ENCODE results near the gene CNGA4.
"Not testable (repeated sequence)": the region's sequence is repeated elsewhere in the genome, so short reads cannot be mapped to it uniquely, and the experiment has no call there.

CNGA4 gene

DNA sequence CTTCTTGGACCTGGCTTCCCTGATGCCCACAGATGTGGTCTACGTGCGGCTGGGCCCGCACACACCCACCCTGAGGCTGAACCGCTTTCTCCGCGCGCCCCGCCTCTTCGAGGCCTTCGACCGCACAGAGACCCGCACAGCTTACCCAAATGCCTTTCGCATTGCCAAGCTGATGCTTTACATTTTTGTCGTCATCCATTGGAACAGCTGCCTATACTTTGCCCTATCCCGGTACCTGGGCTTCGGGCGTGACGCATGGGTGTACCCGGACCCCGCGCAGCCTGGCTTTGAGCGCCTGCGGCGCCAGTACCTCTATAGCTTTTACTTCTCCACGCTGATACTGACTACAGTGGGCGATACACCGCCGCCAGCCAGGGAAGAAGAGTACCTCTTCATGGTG is 1.2 kb downstream of the CNGA4 start:
- Histone ChIP-seq H3K9ac (ENCODE audit: low read depth in 1 of 2, low read length in 2 of 2) (no peak overlapping the region), H3K4me1 (ENCODE audit: control insufficient read depth in 1 of 2, insufficient read depth in 2 of 2, low read length in 2 of 2) (no peaks in the 10 kb centered on the region), H3K4me3 (ENCODE audit: low read depth in 1 of 2, low read length in 2 of 2) (no peak overlapping the region), H3K36me3 (ENCODE audit: control insufficient read depth in 1 of 2, insufficient read depth in 2 of 2, low read length in 2 of 2) (no peaks in the 10 kb centered on the region), H3K27ac (ENCODE audit: low read depth, low read length) (no peak overlapping the region), H3K27me3 (ENCODE audit: control insufficient read depth in 1 of 2, insufficient read depth in 2 of 2, low read length in 2 of 2) (no peaks in the 10 kb centered on the region), H3K9me3 (ENCODE audit: control insufficient read depth in 1 of 2, low read length in 2 of 2) (no peaks in the 10 kb centered on the region)

DNA sequence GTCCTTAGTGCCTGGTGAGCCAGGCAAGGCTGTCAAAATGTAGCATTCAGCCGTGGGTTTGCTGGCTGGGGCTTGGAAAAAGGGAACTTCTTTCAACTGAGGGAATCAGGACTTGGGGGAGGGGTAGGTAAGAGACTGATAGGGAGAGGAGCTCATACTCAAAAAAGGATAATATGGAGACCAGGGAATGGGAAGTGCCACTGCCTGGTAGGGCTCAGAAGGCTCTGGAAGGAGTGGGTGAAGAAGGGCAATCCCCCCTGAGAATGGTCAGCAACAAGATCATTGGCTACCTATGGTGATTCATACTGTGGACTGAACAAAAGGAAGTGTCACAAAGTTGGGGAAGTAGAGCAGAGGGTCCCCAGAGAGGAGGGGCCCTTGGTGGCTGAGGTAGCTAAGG is 1.9 kb downstream of the CNGA4 start:
- no peak overlapping the region for H3K27ac ChIP-seq (ENCODE audit: low read depth, low read length)
- no peaks in the 10 kb centered on the region for H3K4me1 ChIP-seq (ENCODE audit: control insufficient read depth in 1 of 2, insufficient read depth in 2 of 2, low read length in 2 of 2)
- H3K4me3 ChIP-seq (ENCODE audit: low read depth in 1 of 2, low read length in 2 of 2) = no peak overlapping the region

DNA sequence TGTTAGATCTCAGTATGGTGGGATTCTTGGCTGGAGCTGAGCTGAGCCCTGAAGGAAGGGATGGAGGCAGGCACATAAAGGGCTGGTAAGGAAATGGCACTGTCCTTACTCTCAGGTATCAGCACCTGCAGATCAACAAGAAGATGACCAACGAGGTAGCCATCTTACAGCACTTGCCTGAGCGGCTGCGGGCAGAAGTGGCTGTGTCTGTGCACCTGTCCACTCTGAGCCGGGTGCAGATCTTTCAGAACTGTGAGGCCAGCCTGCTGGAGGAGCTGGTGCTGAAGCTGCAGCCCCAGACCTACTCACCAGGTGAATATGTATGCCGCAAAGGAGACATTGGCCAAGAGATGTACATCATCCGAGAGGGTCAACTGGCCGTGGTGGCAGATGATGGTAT is 2.4 kb downstream of the CNGA4 start:
- H3K4me1 ChIP-seq (ENCODE audit: control insufficient read depth in 1 of 2, insufficient read depth in 2 of 2, low read length in 2 of 2) = no peaks in the 10 kb centered on the region
- no peaks in the 10 kb centered on the region for H3K36me3 ChIP-seq (ENCODE audit: control insufficient read depth in 1 of 2, insufficient read depth in 2 of 2, low read length in 2 of 2)
- H3K9ac ChIP-seq (ENCODE audit: low read depth in 1 of 2, low read length in 2 of 2) = no peak overlapping the region
- H3K4me3 ChIP-seq (ENCODE audit: low read depth in 1 of 2, low read length in 2 of 2) = no peak overlapping the region
- no peak overlapping the region for H3K27ac ChIP-seq (ENCODE audit: low read depth, low read length)
- H3K27me3 ChIP-seq (ENCODE audit: control insufficient read depth in 1 of 2, insufficient read depth in 2 of 2, low read length in 2 of 2) = no peaks in the 10 kb centered on the region
- no peaks in the 10 kb centered on the region for H3K9me3 ChIP-seq (ENCODE audit: control insufficient read depth in 1 of 2, low read length in 2 of 2)

More for the DNA sequence above, 1.9 kb downstream of the CNGA4 start:
- no peaks in the 10 kb centered on the region for H3K36me3 ChIP-seq (ENCODE audit: control insufficient read depth in 1 of 2, insufficient read depth in 2 of 2, low read length in 2 of 2)
- H3K9ac ChIP-seq (ENCODE audit: low read depth in 1 of 2, low read length in 2 of 2) = no peak overlapping the region
- H3K9me3 ChIP-seq (ENCODE audit: control insufficient read depth in 1 of 2, low read length in 2 of 2) = no peaks in the 10 kb centered on the region
- H3K27me3 ChIP-seq (ENCODE audit: control insufficient read depth in 1 of 2, insufficient read depth in 2 of 2, low read length in 2 of 2) = no peaks in the 10 kb centered on the region

DNA sequence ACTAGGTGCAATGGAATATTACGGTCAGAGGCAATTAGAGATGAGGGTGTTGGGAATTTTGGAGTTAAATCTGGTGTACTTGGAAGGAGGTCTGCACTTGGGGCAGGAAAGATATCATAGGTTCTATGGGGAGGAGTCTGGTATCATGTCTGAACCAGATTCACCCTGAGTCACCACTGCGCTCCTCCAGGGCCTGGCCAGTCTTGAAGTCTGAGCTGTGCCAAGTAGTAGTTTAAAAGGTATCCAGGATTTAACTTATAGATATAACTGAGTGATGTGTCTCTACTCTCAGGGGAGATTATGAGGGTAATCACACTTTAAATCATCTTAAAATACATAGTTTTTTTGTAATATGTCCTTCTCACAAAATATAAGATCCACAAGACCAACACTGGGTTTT is 6.6 kb downstream of the CNGA4 start:
- H3K36me3 ChIP-seq (ENCODE audit: control insufficient read depth in 1 of 2, insufficient read depth in 2 of 2, low read length in 2 of 2) = no peaks in the 10 kb centered on the region
- no peak overlapping the region for H3K9ac ChIP-seq (ENCODE audit: low read depth in 1 of 2, low read length in 2 of 2)
- H3K9me3 ChIP-seq (ENCODE audit: control insufficient read depth in 1 of 2, low read length in 2 of 2) = no peaks in the 10 kb centered on the region
- no peak overlapping the region for H3K27ac ChIP-seq (ENCODE audit: low read depth, low read length)
- no peak overlapping the region for H3K4me3 ChIP-seq (ENCODE audit: low read depth in 1 of 2, low read length in 2 of 2)
- H3K27me3 ChIP-seq (ENCODE audit: control insufficient read depth in 1 of 2, insufficient read depth in 2 of 2, low read length in 2 of 2) = no peaks in the 10 kb centered on the region
- H3K4me1 ChIP-seq (ENCODE audit: control insufficient read depth in 1 of 2, insufficient read depth in 2 of 2, low read length in 2 of 2) = peaks cover 0 to 9% of the 10 kb centered on the region in 2 donors

DNA sequence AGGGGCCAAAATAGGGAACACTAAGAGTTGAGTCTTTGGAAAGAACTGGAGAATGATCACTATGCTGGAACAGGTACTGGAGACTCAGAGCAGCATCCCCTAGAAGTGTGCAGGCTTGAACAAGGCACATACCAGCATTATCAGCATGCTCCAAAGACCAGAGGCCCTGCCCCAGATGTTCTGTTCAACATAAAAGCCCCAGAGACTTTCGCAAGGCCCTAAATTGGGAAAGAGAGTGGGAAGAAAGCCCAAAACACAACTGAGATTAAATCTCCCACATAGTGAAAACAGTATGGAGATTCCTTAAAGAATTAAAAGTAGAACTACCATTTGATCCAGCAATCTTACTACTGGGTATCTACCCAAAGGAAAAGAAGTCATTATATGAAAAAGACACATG is 9.4 kb downstream of the CNGA4 start:
- Histone ChIP-seq H3K27me3 (ENCODE audit: control insufficient read depth in 1 of 2, insufficient read depth in 2 of 2, low read length in 2 of 2) (no peaks in the 10 kb centered on the region), H3K9me3 (ENCODE audit: control insufficient read depth in 1 of 2, low read length in 2 of 2) (no peaks in the 10 kb centered on the region), H3K4me1 (ENCODE audit: control insufficient read depth in 1 of 2, insufficient read depth in 2 of 2, low read length in 2 of 2) (peaks cover 20 to 22% of the 10 kb centered on the region in 2 donors), H3K9ac (ENCODE audit: low read depth in 1 of 2, low read length in 2 of 2) (no peak overlapping the region), H3K36me3 (ENCODE audit: control insufficient read depth in 1 of 2, insufficient read depth in 2 of 2, low read length in 2 of 2) (no peaks in the 10 kb centered on the region), H3K27ac (ENCODE audit: low read depth, low read length) (no peak overlapping the region), H3K4me3 (ENCODE audit: low read depth in 1 of 2, low read length in 2 of 2) (no peak overlapping the region)

DNA sequence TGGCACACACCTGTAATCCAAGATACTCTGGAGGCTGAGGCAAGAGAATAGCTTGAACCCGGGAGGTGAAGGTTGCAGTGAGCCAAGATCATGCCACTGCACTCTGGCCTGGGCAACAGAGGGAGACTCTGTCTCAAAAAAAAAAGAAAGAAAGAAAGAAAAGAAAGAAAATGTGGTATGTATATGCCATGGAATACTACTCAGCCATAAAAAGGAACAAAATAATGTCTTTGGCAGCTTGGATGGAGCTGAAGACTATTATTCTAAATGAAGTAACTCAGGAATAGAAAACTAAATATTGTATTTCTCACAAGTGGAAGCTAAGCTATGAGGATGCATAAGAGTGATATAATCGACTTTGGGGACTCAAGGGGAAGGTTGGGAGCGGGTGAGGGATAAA is 10.0 kb downstream of the CNGA4 start:
- H3K9me3 ChIP-seq (ENCODE audit: control insufficient read depth in 1 of 2, low read length in 2 of 2) = not testable (repeated sequence)
- H3K4me1 ChIP-seq (ENCODE audit: control insufficient read depth in 1 of 2, insufficient read depth in 2 of 2, low read length in 2 of 2) = peaks cover 22% of the 10 kb centered on the region in 2 donors

DNA sequence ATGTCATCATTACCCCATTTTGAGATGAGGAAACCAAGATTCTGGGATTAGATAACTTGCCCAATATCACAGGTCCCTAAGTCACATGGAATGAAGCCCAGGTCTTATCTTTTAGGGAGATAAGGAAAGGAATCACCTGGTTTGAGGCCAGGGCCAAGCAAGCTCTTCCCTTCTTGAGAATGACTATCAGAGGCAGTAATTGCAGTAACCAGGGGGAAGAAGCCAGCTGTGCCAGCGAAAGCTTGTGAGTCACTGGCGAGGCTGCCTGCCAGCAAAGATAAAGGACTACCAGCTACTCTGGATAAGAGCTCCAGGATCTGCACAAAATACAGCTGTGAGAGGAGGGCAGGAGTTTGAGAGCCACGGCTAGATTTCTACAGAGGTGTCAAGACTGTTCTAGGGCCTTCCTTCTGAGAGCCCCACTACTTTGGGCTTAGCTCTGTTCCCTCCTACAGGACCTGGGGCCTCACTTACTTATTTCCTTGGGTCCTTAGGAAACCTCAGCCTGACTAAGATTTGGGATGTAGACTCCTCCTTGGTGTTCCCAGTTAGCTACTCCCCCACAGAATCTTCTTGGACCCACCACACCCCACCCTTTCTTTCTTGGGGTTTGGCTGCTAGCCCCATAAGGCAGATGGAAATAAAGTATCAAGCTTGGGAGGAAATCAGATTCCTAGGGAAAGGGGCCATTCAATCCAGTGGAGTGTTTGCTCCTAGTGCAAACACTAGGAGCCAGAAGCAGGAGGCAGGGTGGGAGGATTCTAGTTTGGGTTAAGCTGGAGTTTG is 11.1 kb downstream of the CNGA4 start:
- no peak overlapping the region for H3K4me3 ChIP-seq (ENCODE audit: low read depth in 1 of 2, low read length in 2 of 2)
- H3K9ac ChIP-seq (ENCODE audit: low read depth in 1 of 2, low read length in 2 of 2) = no peak overlapping the region
- H3K27ac ChIP-seq (ENCODE audit: low read depth, low read length) = no peak overlapping the region

More for the DNA sequence above, 10.0 kb downstream of the CNGA4 start:
- not testable (repeated sequence) for H3K27me3 ChIP-seq (ENCODE audit: control insufficient read depth in 1 of 2, insufficient read depth in 2 of 2, low read length in 2 of 2); H3K9ac ChIP-seq (ENCODE audit: low read depth in 1 of 2, low read length in 2 of 2); H3K4me3 ChIP-seq (ENCODE audit: low read depth in 1 of 2, low read length in 2 of 2); H3K36me3 ChIP-seq (ENCODE audit: control insufficient read depth in 1 of 2, insufficient read depth in 2 of 2, low read length in 2 of 2); H3K27ac ChIP-seq (ENCODE audit: low read depth, low read length)

DNA sequence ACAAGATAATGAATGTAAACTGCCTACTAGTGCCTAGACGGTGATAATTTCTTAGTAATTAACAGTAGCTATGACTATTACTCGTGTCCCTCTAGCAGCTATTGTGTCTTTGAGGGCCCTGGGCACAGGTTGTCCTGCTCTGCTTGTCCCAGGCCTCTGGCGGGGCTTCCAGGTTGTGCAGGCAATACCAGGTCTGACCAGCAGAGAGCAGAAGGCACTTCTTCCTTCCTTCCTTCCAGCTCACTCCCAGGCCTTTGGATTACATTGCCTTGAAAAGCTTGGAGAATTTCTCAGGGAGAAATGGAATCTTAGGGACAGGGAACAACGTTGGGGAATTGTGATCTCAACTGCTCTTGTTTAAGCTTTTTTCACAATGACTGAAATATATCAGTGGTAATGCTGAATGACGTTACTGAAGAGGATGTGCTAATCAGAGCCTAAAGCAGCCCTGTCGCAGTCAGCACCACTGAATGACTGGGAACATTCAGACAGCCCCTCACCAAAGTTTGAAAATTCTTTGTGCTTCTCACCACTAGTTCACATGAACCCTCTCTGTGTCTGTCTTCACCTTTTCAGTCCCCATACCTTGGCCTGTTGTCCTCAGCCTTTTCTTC is 12.3 kb downstream of the CNGA4 start:
- Histone ChIP-seq H3K4me1 (ENCODE audit: control insufficient read depth in 1 of 2, insufficient read depth in 2 of 2, low read length in 2 of 2) (peaks cover 22% of the 10 kb centered on the region in 2 donors), H3K27me3 (ENCODE audit: control insufficient read depth in 1 of 2, insufficient read depth in 2 of 2, low read length in 2 of 2) (no peaks in the 10 kb centered on the region), H3K27ac (ENCODE audit: low read depth, low read length) (no peak overlapping the region), H3K9ac (ENCODE audit: low read depth in 1 of 2, low read length in 2 of 2) (no peak overlapping the region), H3K9me3 (ENCODE audit: control insufficient read depth in 1 of 2, low read length in 2 of 2) (no peaks in the 10 kb centered on the region), H3K36me3 (ENCODE audit: control insufficient read depth in 1 of 2, insufficient read depth in 2 of 2, low read length in 2 of 2) (no peaks in the 10 kb centered on the region), H3K4me3 (ENCODE audit: low read depth in 1 of 2, low read length in 2 of 2) (no peak overlapping the region)

More for the DNA sequence above, 11.1 kb downstream of the CNGA4 start:
- Histone ChIP-seq H3K4me1 (ENCODE audit: control insufficient read depth in 1 of 2, insufficient read depth in 2 of 2, low read length in 2 of 2) (peaks cover 22% of the 10 kb centered on the region in 2 donors), H3K9me3 (ENCODE audit: control insufficient read depth in 1 of 2, low read length in 2 of 2) (no peaks in the 10 kb centered on the region), H3K36me3 (ENCODE audit: control insufficient read depth in 1 of 2, insufficient read depth in 2 of 2, low read length in 2 of 2) (no peaks in the 10 kb centered on the region), H3K27me3 (ENCODE audit: control insufficient read depth in 1 of 2, insufficient read depth in 2 of 2, low read length in 2 of 2) (no peaks in the 10 kb centered on the region)

DNA sequence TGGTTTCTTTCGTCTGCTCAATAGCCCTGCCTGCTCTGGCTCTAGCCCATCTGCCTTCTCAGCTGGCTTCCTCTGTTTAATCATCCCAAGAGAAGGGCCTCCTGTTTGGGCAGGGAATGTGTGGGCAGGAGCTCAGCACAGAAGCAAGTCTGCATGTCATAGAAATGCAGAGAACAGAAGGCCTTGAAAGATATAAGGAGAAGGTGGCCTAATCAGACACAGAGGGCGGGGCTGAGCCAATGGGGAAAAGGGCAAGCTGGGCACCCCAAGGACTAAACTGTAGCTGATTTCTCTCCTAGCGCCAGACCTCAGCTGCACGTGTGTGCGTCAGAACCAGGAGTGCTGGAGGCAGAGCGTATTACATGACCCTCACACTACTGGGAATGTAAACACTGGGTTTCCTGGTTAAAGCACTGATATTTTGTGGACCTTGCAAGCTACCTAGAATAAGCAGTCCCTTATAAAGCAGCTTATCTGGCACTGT is 13.1 kb downstream of the CNGA4 start:
- peaks cover 22% of the 10 kb centered on the region in 2 donors for H3K4me1 ChIP-seq (ENCODE audit: control insufficient read depth in 1 of 2, insufficient read depth in 2 of 2, low read length in 2 of 2)
- H3K9me3 ChIP-seq (ENCODE audit: control insufficient read depth in 1 of 2, low read length in 2 of 2) = no peaks in the 10 kb centered on the region
- no peaks in the 10 kb centered on the region for H3K36me3 ChIP-seq (ENCODE audit: control insufficient read depth in 1 of 2, insufficient read depth in 2 of 2, low read length in 2 of 2)
- peak overlapping the region; percentile 22 for H3K27ac ChIP-seq (ENCODE audit: low read depth, low read length)
- no peak overlapping the region for H3K4me3 ChIP-seq (ENCODE audit: low read depth in 1 of 2, low read length in 2 of 2)
- H3K9ac ChIP-seq (ENCODE audit: low read depth in 1 of 2, low read length in 2 of 2) = no peak overlapping the region
- peaks cover 0 to 5% of the 10 kb centered on the region in 2 donors for H3K27me3 ChIP-seq (ENCODE audit: control insufficient read depth in 1 of 2, insufficient read depth in 2 of 2, low read length in 2 of 2)

DNA sequence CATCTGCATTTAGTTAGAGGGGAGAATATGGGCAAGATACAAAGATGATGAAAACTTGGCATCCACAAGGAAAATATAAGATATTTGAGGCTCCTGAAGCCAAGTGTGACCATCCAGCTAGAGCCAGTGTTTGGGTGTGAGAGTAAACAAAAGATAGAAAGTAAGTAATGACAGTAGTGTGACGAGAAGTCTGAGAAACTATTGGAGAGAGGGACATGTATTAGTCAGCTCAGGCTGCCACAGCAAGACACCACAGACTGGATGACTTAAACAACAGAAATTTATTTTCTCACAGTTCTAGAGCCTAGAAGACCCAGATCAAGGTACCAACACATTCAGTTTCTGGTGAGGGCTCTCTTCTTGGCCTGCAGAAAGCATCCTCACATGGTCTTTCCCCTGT is 14.3 kb downstream of the CNGA4 start:
- Histone ChIP-seq H3K4me1 (ENCODE audit: control insufficient read depth in 1 of 2, insufficient read depth in 2 of 2, low read length in 2 of 2) (peaks cover 22% of the 10 kb centered on the region in 2 donors), H3K27me3 (ENCODE audit: control insufficient read depth in 1 of 2, insufficient read depth in 2 of 2, low read length in 2 of 2) (peaks cover 7 to 16% of the 10 kb centered on the region in 2 donors), H3K4me3 (ENCODE audit: low read depth in 1 of 2, low read length in 2 of 2) (no peak overlapping the region), H3K9ac (ENCODE audit: low read depth in 1 of 2, low read length in 2 of 2) (no peak overlapping the region), H3K36me3 (ENCODE audit: control insufficient read depth in 1 of 2, insufficient read depth in 2 of 2, low read length in 2 of 2) (no peaks in the 10 kb centered on the region), H3K9me3 (ENCODE audit: control insufficient read depth in 1 of 2, low read length in 2 of 2) (no peaks in the 10 kb centered on the region), H3K27ac (ENCODE audit: low read depth, low read length) (no peak overlapping the region)

All from duodenal mucosa (tissue), 2 donors.